D721Med (cell line): ENCODE measurements around the gene CCDC144A.
"Not testable (repeated sequence)": the region's sequence is repeated elsewhere in the genome, so short reads cannot be mapped to it uniquely, and the experiment has no call there.

ENCODE experiments used
- DNase-seq: peaks from one replicate; pipeline ENCODE4 v3.0.0; 2011; ENCODE audit warnings: low spot score; ENCODE audit not compliant: insufficient read length
- FAIRE-seq: peaks from 2 replicates; lab custom pipeline; 2011; peaks lifted over from hg19 to GRCh38; lab: Jason Lieb, UNC
- TF ChIP-seq, protein P1 (sequence below): IDR thresholded peaks from 2 replicates; pipeline ENCODE4 v1.5.1; 2012; ENCODE audit warnings: mild to moderate bottlenecking, control low read depth; ENCODE audit not compliant: insufficient read depth; ENCODE audit errors: missing control alignments

Gene CCDC144A

GRCh38 chr17:16812126-16812525, 122.1 kb downstream of the CCDC144A start:
- FAIRE-seq, DNase-seq: not testable (repeated sequence)

GRCh38 chr17:16814439-16814838, 124.4 kb downstream of the CCDC144A start:
- TF ChIP-seq, protein P1, sequence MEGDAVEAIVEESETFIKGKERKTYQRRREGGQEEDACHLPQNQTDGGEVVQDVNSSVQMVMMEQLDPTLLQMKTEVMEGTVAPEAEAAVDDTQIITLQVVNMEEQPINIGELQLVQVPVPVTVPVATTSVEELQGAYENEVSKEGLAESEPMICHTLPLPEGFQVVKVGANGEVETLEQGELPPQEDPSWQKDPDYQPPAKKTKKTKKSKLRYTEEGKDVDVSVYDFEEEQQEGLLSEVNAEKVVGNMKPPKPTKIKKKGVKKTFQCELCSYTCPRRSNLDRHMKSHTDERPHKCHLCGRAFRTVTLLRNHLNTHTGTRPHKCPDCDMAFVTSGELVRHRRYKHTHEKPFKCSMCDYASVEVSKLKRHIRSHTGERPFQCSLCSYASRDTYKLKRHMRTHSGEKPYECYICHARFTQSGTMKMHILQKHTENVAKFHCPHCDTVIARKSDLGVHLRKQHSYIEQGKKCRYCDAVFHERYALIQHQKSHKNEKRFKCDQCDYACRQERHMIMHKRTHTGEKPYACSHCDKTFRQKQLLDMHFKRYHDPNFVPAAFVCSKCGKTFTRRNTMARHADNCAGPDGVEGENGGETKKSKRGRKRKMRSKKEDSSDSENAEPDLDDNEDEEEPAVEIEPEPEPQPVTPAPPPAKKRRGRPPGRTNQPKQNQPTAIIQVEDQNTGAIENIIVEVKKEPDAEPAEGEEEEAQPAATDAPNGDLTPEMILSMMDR, result no peak
- FAIRE-seq (no peak), DNase-seq (no peak)

DNA sequence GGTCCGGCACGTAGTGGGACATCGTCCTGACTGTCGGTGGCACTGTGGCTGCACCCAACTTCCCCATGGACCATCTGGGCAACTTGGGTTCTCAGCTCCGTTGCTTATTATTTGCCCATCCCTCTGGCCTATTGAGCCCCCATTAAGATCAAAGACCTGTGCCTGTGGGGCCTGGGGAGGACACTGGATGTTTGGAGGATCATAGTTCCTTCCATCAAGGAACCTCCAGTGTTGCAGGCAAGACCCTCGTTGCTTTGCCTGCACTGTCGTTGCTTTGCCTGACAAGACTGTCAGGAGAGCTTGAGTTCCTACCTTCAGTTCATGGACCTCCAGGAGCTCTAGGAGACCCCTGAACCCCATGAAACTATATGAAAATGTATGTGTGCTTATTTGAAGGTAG, 127.2 kb downstream of the CCDC144A start:
- no peak for FAIRE-seq

GRCh38 chr17:16817940-16818339, 127.9 kb downstream of the CCDC144A start:
- not testable (repeated sequence) for DNase-seq, FAIRE-seq

More for the DNA sequence above, 127.2 kb downstream of the CCDC144A start:
- TF ChIP-seq, protein P1, result no peak
- DNase-seq, result no peak

GRCh38 chr17:16818340-16818739, 128.3 kb downstream of the CCDC144A start:
- FAIRE-seq, result no peak

GRCh38 chr17:16818821-16819683, 129.0 kb downstream of the CCDC144A start:
- DNase-seq, result no peak
- no peak for FAIRE-seq
- TF ChIP-seq, protein P1, result no peak

More at GRCh38 chr17:16818340-16818739, 128.3 kb downstream of the CCDC144A start:
- TF ChIP-seq, protein P1, result no peak
- DNase-seq, result no peak

- FAIRE-seq (no peak), DNase-seq (no peak)
- TF ChIP-seq, protein P1, result no peak
Measured at GRCh38 chr17:16820161-16820877, 130.3 kb downstream of the CCDC144A start.

- no peak for FAIRE-seq
- DNase-seq, result no peak
- TF ChIP-seq, protein P1, result no peak
Measured at GRCh38 chr17:16820979-16821543, 131.0 kb downstream of the CCDC144A start.

GRCh38 chr17:16822133-16822532, 132.1 kb downstream of the CCDC144A start:
- DNase-seq, FAIRE-seq: not testable (repeated sequence)

DNA sequence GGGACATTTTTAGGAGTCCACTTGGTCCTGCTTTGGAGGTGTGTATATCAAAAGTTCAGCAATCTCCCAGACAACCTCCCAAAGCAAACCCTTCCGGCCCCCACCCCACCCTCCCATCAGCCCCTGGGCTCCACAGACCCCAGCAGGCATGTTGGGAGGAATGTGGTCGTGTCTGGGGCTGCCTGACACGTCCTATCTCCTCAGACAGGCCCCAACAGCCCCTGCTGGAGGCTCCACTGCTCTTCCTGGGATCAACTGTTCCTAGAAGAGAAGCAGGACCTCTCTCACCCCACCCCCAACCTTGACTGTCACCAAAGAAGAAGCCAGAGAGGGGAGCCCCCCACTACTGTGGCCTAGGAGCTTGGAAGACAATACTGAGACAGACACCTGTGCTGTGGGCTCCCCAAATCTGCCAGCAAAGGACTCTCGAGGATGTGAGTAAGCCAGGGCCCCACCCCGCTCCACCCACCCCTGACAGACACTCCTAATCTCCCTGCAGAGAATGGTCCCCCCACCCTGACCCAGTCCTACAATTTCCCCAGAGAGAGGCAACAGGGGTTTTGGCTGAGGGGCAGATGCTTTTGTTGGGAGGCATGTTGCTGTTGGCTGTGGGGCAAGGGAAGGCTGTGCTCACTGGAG, 133.8 kb downstream of the CCDC144A start:
- not testable (repeated sequence) for FAIRE-seq, DNase-seq
